ENCODE results near the gene IRF9.

The IRF9 gene

DNA sequence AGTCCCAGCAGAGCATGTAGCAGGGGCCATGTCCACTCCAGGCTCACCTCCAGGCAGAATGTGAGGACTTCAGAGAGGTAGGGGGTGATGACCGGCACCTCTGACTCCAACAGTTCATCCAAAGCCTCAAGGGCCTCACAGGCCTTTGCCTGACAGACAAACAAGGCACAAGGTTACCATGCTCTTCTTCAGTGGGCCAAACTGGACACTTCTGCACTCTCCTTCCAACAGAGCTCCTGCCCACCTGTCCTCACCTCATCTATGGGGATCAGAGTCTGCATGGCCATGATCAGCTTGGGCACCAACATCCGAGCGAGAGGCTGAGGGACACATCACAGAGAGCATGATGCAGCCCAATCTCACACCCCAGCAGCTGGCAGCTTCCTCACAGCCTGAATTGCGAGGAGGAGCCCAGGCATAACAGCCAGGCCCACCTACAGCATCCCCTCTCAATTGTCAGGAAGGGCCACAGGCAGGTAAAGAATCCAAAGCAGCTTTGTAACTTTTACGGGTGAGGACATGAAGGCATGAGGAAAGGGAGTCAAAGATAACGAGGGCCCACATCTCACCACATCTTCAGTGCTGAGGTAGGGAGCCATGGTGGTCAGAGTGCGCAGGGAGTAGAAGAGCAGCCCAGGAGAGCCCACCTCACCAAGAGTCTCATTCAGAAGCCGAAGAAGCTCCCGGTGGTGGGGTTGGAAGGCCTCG lies 25.9 kb downstream of the IRF9 start:
- DNase-seq (ENCODE audit: low read depth, low spot score): no peak
- in situ Hi-C loops (cut with HindIII; ENCODE audit: low sequenced_read_pairs): no loop called here
- TF ChIP-seq, protein P1, sequence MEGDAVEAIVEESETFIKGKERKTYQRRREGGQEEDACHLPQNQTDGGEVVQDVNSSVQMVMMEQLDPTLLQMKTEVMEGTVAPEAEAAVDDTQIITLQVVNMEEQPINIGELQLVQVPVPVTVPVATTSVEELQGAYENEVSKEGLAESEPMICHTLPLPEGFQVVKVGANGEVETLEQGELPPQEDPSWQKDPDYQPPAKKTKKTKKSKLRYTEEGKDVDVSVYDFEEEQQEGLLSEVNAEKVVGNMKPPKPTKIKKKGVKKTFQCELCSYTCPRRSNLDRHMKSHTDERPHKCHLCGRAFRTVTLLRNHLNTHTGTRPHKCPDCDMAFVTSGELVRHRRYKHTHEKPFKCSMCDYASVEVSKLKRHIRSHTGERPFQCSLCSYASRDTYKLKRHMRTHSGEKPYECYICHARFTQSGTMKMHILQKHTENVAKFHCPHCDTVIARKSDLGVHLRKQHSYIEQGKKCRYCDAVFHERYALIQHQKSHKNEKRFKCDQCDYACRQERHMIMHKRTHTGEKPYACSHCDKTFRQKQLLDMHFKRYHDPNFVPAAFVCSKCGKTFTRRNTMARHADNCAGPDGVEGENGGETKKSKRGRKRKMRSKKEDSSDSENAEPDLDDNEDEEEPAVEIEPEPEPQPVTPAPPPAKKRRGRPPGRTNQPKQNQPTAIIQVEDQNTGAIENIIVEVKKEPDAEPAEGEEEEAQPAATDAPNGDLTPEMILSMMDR (IDR thresholded peaks at IDR 0.05; ENCODE audit: low read depth, low read length): no peak
- H3K4me3 ChIP-seq (ENCODE audit: low read depth, low read length): no peak overlapping the region

DNA sequence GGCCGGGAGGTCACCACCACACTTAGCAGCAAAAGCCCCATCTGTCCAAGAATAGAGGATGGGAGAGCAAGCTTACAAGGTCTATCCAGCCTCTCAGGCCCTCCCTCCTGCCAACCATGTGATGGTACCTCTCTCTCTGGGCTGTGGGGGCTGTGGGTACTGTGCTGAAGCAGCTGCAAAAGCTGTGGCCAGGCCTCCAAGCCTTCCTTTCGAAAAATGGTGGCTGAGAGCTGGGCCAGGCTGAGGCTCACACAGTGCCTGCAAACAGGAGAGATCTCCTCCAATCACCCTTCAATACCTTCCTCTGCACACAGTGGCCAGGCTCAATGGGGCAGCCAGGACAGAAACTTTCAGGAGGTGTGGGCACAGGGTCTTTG lies 26.5 kb downstream of the IRF9 start:
- in situ Hi-C loops (cut with HindIII; ENCODE audit: low sequenced_read_pairs): no loop called here
- no peak for DNase-seq (ENCODE audit: low read depth, low spot score)
- TF ChIP-seq, protein P1 (IDR thresholded peaks at IDR 0.05; ENCODE audit: low read depth, low read length): no peak
- H3K4me3 ChIP-seq (ENCODE audit: low read depth, low read length): peak overlapping the region; percentile 87

DNA sequence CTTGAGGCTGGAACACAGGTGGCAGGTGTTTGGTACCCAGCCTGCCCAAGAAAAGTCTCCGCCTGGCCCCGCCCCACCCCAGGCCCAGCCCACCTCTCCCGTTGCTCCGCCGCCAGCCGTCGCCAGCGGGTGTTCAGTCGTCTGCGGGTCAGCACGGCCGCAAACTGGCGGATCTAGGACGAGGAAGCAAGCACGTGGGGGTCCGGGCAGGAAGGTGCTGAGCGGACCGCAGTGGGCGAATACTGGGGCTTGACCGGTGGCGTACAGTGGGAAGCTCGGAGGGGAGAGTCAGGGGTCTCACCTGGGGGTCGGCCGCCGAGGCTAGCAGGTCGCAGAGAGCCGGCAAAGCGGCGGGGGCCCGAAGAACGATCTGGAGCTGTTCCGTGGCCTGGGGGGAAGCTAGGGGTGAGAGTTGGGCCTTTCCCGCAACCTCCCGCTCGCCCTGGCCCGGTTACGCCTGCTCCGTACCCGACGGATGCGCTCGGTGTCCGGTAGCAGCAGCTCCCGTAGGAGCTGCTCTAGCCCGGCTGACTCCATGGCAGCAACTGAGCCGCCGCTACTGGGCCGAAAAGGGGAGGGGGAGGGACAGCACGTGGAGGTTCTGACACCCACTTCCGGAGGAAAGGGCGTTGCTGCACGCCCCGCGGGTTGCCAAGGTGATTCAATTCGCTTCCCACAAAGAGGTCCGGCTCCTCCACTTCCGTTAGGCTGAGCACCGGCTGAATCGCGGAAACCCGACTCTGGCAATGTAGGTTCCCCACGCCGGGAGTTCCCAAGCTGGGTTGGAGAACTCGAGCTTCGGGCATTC lies 27.4 kb downstream of the IRF9 start, which contains the start of gene IPO4:
Gene IPO4, minus strand, starts transcription at position 566 of the 808 bp plus-strand sequence. Its CDS starts 29 bp downstream, at position 537.
- TF ChIP-seq, protein P1 (IDR thresholded peaks at IDR 0.05; ENCODE audit: low read depth, low read length): no peak
- peak within 1 kb of the TSS; percentile 87 for H3K4me3 ChIP-seq (ENCODE audit: low read depth, low read length)
- peak; percentile 98 for DNase-seq (ENCODE audit: low read depth, low spot score)
- in situ Hi-C loops (cut with HindIII; ENCODE audit: low sequenced_read_pairs): no loop called here

DNA sequence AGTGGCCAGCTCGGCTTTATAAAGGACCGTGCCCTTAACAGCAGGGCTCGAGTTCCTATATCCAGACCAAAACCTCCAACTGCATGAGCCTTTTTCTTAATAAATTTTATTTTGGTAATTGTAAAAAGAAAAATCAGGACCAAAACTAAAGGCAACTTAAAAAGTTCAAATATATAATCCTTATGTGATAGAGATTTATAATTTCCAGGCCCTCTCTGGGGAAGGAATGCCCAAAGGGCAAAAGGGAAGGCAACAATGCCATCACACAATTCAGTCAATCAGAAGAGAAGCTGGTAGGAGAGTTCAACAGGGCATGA lies 28.0 kb downstream of the IRF9 start:
- H3K4me3 ChIP-seq (ENCODE audit: low read depth, low read length): peak overlapping the region; percentile 87
- TF ChIP-seq, protein P1 (IDR thresholded peaks at IDR 0.05; ENCODE audit: low read depth, low read length): no peak
- in situ Hi-C loops (cut with HindIII; ENCODE audit: low sequenced_read_pairs): no loop called here
- no peak for DNase-seq (ENCODE audit: low read depth, low spot score)

DNA sequence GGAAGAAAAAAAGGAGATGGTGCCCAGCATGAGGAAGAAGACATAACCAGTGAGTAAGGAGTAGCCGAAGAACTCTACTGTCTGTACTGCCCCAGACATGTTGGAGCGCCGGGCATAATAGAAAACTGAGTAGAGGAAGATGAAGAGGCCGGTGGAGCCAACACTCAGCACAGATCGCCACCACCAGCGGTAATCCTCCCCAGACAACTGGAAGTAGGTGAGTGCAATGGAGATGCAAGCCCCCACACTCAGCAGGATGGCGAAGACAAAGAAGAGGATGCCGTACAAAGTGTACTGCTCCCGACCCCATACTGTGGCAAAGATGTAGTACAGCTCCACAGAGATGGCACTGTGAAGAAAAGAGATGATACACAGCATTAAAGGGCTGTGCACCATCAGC lies 28.4 kb downstream of the IRF9 start:
- DNase-seq (ENCODE audit: low read depth, low spot score): no peak
- no peak overlapping the region for H3K4me3 ChIP-seq (ENCODE audit: low read depth, low read length)
- TF ChIP-seq, protein P1 (IDR thresholded peaks at IDR 0.05; ENCODE audit: low read depth, low read length): no peak
- in situ Hi-C loops (cut with HindIII; ENCODE audit: low sequenced_read_pairs): no loop called here

DNA sequence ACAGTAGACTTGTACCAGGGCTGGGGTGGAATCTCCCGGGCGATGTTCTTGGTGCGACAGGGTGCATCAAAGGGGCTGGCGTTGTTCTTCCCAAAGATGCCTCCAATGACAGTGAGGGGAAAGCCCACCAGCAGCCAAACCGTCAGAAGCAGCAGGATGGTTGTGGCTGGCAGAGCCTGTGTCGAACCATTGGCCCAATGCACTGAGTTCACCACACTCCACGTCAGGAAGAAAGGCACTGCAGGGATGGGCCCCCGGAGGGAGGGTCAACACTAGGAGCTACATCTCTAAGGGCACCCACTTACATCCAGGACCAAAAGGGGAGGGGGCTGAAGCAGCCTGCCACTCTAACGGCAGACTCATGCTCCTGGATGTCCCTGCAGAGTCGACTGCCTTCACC lies 29.4 kb downstream of the IRF9 start:
- TF ChIP-seq, protein P1 (IDR thresholded peaks at IDR 0.05; ENCODE audit: low read depth, low read length): no peak
- no peak for DNase-seq (ENCODE audit: low read depth, low spot score)
- H3K4me3 ChIP-seq (ENCODE audit: low read depth, low read length): no peak overlapping the region
- in situ Hi-C loops (cut with HindIII; ENCODE audit: low sequenced_read_pairs): no loop called here

All from astrocyte of the spinal cord (primary cell).